Activated CD8-positive, alpha-beta memory T cell treated with anti-CD3 and anti-CD28 coated beads for 48 hours (primary cell): ENCODE data around the gene CFB.
A peak's percentile ranks its signal among the peaks of the same experiment; 100 is the strongest.
"Not testable (repeated sequence)": the region's sequence is repeated elsewhere in the genome, so short reads cannot be mapped to it uniquely, and the experiment has no call there.

Experiments
- DNase-seq, 3 experiments: peaks; one replicate each; pipeline ENCODE4 v3.0.0-alpha.2; 2020; ENCODE audit warnings: low read depth in 2 of 3, low spot score in 2 of 3

CFB gene

GRCh38 chr6:31945507-31946369, at the start of gene CFB:
Gene CFB (plus strand): TSS chr6:31946095. CDS start chr6:31946222, 127 bp downstream.
- DNase-seq = no peak

GRCh38 chr6:31896493-31896855, 49.4 kb upstream of the CFB start:
- DNase-seq = no peak

GRCh38 chr6:31896856-31897611, 48.9 kb upstream of the CFB start:
- no peak for DNase-seq

- DNase-seq = peak; percentile 65 to 79 (median 69)
Observed at GRCh38 chr6:31897612-31898382, 48.1 kb upstream of the CFB start, which contains the start of gene EHMT2. Gene EHMT2 (minus strand): TSS chr6:31897698. CDS start chr6:31897677, 21 bp downstream.

DNA sequence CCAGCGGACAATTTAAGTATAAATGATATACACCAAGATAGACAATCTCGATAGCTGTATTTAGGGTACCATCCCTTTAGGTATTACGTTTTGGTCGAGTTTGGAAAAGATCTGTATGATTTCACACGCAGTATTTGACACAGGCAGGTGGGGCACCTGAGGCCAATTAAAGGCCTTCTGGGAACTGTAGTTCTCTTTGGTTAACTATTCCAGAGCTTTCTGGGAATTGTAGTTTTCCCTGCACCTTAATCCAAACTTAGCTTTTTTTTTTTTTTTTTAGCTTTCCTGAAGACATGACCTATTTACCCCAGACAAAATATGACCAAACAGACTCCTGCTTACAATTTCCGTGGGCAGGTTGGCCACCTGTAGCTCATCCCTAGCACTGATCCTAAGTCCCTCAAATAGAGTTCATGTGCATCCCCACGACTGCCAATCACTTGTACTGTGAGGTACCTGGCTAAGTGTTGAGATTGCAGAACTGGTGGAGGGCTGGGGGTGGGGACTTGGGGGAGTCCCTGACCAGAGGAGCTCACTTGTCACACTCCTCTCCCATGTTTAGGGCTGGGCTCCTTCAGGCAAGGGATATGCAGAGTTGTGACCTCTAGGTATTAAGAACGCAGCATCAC, 47.4 kb upstream of the CFB start:
- DNase-seq = no peak

DNA sequence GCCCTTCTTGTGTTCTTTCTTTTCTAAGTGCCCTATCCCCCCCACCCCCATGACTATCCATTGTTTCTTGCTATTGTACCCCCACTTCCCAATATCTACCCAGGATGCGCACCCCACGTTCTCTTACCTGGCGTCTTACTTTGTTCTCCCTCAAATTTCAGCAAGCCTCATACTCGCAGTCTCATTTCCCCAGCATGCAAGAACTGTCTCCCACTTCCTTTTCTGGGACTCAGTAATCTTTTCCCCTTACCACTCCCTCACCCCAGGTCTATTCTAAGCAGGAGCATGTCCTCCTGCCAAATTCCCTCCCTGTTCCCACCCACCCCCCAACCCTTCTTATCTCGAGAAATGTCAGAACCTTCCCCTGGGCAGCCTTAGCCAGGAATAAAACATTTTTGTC, 46.7 kb upstream of the CFB start:
- DNase-seq = no peak

- DNase-seq = no peak
Observed at GRCh38 chr6:31899882-31900722, 45.8 kb upstream of the CFB start.

GRCh38 chr6:31900917-31901414, 44.9 kb upstream of the CFB start:
- DNase-seq = no peak

DNA sequence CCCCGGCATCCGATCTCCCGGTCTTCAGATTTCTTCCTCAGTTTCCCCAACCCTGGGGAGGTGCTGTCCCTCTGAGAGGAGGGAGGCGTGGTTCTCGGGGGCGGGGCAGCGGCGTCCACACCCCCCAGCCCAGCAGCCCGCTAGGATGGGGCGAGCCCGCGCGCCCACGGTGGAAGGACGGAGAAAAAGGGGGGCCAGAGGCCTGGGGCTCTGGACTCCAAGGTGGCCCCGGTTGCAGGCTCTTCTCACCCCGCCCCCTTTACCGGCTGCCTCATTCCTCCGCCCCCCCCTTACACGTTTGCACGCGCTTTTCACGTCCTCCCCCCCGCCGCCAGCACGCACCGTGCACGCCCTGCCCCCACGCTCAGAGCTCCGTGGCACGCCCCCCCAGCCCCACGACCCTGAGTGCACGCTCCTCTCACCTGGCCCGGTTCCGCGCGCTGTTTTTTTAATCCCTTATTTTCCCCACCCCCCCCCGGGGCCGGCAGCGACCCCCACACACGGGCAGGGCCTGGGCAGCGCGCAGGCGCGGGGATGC, 44.4 kb upstream of the CFB start:
- peak in 1 of 3 experiments; percentile 35 for DNase-seq

GRCh38 chr6:31901953-31902643, 43.8 kb upstream of the CFB start, which contains the start of gene ZBTB12:
Gene ZBTB12 (minus strand): TSS chr6:31902086. CDS start chr6:31901305, 781 bp downstream.
- DNase-seq = peak; percentile 55 to 77 (median 63)

- no peak for DNase-seq
Observed at GRCh38 chr6:31903957-31904356, 41.9 kb upstream of the CFB start.

- DNase-seq = no peak
Observed at GRCh38 chr6:31905041-31905440, 40.9 kb upstream of the CFB start.

GRCh38 chr6:31906122-31906521, 39.8 kb upstream of the CFB start:
- DNase-seq = no peak

- not testable (repeated sequence) for DNase-seq
Observed at GRCh38 chr6:31906727-31907126, 39.2 kb upstream of the CFB start.

DNA sequence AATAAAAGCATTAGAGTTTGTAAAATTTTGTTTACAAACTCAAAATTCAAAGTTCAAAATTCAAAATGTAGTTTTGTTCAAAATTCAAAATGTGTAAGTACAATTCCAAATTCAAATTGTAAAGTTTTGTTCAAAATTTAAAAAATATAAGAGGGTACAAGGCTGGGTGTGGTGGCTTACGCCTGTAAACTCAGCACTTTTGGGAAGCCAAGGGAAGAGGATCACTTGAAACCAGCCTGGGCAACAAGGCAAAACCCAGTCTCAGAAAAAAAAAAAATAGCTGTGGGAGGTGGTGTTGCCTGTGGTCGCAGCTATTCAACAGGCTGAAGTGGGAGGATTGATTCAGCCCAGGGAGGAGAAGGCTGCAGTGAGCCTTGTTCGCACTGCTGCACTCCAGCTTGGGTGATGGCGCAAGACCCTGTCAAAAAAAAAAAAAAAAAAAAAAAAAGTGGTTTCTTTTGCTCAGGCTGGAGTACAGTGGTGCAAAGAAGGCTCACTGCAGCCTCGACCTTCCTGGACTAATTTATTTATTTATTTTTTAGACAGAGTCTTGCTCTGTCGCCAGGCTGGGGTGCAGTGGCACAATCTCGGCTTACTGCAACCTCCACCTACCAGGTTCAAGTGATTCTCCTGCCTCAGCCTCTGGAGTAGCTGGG, 38.6 kb upstream of the CFB start:
- DNase-seq = no peak

GRCh38 chr6:31908255-31908654, 37.6 kb upstream of the CFB start:
- not testable (repeated sequence) for DNase-seq

GRCh38 chr6:31908791-31909190, 37.1 kb upstream of the CFB start:
- DNase-seq = no peak

- not testable (repeated sequence) for DNase-seq
Observed at GRCh38 chr6:31909298-31909697, 36.6 kb upstream of the CFB start.
